GM10266 (cell line): ENCODE measurements around the gene SLC38A10.

Experiments
- DNase-seq: peaks from one replicate; pipeline ENCODE4 v3.0.0; 2012; ENCODE audit errors: extremely low spot score
- CTCF ChIP-seq: IDR thresholded peaks from 2 replicates; pipeline ENCODE4 v1.5.1; 2012; ENCODE audit warnings: mild to moderate bottlenecking, low read depth; ENCODE audit not compliant: control insufficient read depth, insufficient read depth; ENCODE audit errors: missing control alignments

The SLC38A10 gene

GRCh38 chr17:81219476-81220180, 75.5 kb downstream of the SLC38A10 start:
- no peak for DNase-seq
- no peak for TF ChIP-seq CTCF

DNA sequence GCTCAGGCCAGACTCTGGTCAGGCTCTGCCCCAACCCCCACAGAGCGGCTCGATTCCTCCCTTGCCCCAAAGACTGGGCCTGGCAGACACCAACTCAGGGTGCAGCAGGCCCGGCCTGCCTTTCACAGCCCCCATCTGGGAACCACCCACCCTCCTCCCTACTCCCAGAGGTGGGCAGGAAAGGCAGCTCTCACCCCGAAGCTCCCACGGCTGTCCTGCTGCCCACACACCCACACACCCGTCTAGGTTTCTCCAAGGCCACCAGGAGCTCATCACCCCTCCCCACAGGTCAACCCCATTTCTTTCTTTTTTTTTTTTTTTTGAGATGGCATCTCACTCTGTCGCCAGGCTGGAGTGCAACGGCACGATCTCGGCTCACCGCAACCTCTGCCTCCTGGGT, 76.1 kb downstream of the SLC38A10 start:
- no peak for TF ChIP-seq CTCF
- DNase-seq: no peak

- TF ChIP-seq CTCF: no peak
Observed at GRCh38 chr17:81218459-81218858, 76.6 kb downstream of the SLC38A10 start.

GRCh38 chr17:81217491-81217890, 77.6 kb downstream of the SLC38A10 start:
- no peak for TF ChIP-seq CTCF
- no peak for DNase-seq

More at GRCh38 chr17:81218459-81218858, 76.6 kb downstream of the SLC38A10 start:
- no peak for DNase-seq

DNA sequence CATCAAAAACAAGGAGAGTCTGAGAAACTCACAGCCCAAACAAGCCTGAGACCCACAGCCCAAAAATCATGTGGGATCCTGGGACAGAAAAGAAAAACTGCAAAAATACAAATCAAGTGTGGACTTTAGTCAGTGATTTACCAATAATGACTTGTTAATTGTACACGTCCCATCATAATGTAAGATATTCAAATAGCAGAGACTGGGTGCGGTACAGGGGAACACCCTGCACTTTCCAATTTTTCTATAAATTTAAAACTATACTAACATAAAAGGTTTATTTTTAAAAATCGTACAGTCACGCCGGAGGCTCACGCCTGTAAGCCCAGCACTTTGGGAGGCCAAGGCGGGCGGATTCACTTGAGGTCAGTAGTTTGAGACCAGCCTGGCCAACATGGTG, 81.1 kb downstream of the SLC38A10 start:
- no peak for DNase-seq
- no peak for TF ChIP-seq CTCF

DNA sequence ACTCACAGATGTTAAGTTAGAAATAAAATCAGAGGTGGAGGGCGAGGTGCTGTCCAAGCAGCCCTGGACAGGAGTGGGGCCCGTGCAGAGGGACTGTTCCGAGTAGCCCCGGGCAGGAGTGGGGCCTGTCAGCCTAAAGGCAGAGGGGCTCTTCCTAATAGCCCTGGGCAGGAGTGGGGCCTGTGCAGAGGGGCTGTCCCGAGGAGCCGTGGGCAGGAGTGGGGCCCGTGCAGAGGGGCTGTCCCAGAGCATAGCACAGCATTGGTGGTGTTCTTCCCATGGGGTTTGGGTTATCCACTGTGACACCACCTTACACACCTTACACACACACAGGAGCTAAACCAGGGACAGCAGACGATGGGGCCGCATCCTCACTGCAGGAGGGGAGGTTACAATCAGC, 82.7 kb downstream of the SLC38A10 start:
- TF ChIP-seq CTCF: no peak
- no peak for DNase-seq

- no peak for TF ChIP-seq CTCF
- no peak for DNase-seq
Observed at GRCh38 chr17:81210868-81211267, 84.2 kb downstream of the SLC38A10 start.
